Uterus (tissue), 2 donors: ENCODE data around the gene ACAP3.

Experiments used
- POLR2A ChIP-seq, 2 donors: fragments of 450-650 bp; IDR thresholded peaks; one replicate each; pipeline ENCODE4 v1.6.1; 2016; ENCODE audit warnings: antibody characterized with exemption in 2 of 2, mild to moderate bottlenecking in 1 of 2, moderate library complexity in 1 of 2
- TF ChIP-seq, protein P1 (sequence below), 4 experiments: fragments of 200-600 bp in 2 of 4; fragments of 450-650 bp in 2 of 4; sonication (generic) in 2 of 4; IDR thresholded peaks; one replicate each; pipeline ENCODE4 v1.5.1; 2016 to 2019; ENCODE audit warnings: antibody characterized with exemption in 4 of 4, mild to moderate bottlenecking in 2 of 4, moderate library complexity in 1 of 4

DNA sequence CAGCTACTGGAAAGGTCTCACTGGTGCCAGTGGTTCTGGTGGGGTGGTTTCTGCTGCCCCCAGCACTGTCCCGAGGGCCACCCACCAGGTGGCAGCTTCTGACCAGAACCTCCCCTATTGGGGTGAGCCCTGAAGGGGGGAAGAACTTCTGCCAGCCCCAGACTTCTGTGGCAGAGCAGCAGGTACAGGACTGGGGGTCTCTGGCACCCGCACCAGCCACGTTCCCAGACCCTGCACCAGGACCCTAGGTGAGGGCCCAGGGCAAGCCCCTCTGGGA is 2.3 kb upstream of the ACAP3 start:
- TF ChIP-seq, protein P1, sequence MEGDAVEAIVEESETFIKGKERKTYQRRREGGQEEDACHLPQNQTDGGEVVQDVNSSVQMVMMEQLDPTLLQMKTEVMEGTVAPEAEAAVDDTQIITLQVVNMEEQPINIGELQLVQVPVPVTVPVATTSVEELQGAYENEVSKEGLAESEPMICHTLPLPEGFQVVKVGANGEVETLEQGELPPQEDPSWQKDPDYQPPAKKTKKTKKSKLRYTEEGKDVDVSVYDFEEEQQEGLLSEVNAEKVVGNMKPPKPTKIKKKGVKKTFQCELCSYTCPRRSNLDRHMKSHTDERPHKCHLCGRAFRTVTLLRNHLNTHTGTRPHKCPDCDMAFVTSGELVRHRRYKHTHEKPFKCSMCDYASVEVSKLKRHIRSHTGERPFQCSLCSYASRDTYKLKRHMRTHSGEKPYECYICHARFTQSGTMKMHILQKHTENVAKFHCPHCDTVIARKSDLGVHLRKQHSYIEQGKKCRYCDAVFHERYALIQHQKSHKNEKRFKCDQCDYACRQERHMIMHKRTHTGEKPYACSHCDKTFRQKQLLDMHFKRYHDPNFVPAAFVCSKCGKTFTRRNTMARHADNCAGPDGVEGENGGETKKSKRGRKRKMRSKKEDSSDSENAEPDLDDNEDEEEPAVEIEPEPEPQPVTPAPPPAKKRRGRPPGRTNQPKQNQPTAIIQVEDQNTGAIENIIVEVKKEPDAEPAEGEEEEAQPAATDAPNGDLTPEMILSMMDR (IDR thresholded peaks at IDR 0.05): peak in 1 of 4 experiments; percentile 1
- no peak for TF ChIP-seq POLR2A (IDR thresholded peaks at IDR 0.05)
